Loucy (cell line): ENCODE data around the gene KIAA2012.

Experiments used
- EZH2phosphoT487 ChIP-seq: fragments of 200-600 bp; IDR thresholded peaks from 2 replicates; pipeline ENCODE4 v1.6.1; 2018; ENCODE audit warnings: antibody characterized with exemption, mild to moderate bottlenecking, moderate library complexity, borderline replicate concordance
- TF ChIP-seq, protein P1 (sequence below): fragments of 200-600 bp; sonication (generic); conservative IDR thresholded peaks from 2 replicates; pipeline ENCODE4 v1.5.1; 2014; ENCODE audit warnings: mild to moderate bottlenecking, antibody characterized with exemption, low read length

DNA sequence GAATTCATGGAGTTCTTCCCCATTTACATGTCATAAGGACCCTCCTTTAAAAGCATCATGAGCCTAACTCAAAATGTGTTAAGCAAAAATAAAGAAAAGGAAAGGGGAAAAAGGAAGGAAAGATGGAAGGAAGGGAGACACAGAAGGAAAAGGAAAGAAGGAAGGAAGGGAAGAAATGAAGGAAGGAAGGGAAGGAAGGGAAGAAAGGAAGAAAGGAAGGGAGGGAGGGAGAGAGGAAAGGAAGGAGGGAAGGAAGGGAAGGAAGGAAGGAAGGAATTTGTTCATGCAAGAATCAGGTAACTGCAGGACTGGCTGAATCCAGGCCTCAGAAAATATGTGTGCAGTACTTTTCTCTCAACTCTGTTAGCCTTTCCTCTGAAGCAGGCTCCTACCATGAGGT, 32.0 kb downstream of the KIAA2012 start:
- TF ChIP-seq, protein P1, sequence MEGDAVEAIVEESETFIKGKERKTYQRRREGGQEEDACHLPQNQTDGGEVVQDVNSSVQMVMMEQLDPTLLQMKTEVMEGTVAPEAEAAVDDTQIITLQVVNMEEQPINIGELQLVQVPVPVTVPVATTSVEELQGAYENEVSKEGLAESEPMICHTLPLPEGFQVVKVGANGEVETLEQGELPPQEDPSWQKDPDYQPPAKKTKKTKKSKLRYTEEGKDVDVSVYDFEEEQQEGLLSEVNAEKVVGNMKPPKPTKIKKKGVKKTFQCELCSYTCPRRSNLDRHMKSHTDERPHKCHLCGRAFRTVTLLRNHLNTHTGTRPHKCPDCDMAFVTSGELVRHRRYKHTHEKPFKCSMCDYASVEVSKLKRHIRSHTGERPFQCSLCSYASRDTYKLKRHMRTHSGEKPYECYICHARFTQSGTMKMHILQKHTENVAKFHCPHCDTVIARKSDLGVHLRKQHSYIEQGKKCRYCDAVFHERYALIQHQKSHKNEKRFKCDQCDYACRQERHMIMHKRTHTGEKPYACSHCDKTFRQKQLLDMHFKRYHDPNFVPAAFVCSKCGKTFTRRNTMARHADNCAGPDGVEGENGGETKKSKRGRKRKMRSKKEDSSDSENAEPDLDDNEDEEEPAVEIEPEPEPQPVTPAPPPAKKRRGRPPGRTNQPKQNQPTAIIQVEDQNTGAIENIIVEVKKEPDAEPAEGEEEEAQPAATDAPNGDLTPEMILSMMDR: no peak
- TF ChIP-seq EZH2phosphoT487: no peak
